Endothelial cell of umbilical vein (primary cell): Measurements from ENCODE around the gene TBC1D10A. TPM values are rescaled to one million over a fixed set of nuclear protein-coding genes. Genes with fewer than 3 reads are reported as not detected.

ENCODE experiments used
- BruUV-seq: library from RNA; stranded (reverse); fragments of 400-500 nt; replicated peaks from 2 replicates; lab custom pipeline; 2021; lab: Mats Ljungman, UMichigan
- CTCF ChIA-PET: fragments of 300-600, 350-600 bp; sonication (Branson Sonifier 250); formaldehyde crosslinking; loops from one replicate; lab custom pipeline; 2021; ENCODE audit warnings: antibody characterized with exemption, inconsistent platforms; lab: Charles Lee
- POLR2A ChIA-PET: fragments of 300-600, 350-600 bp; sonication (Branson Sonifier 250); formaldehyde crosslinking; loops from one replicate; lab custom pipeline; 2021; ENCODE audit warnings: antibody characterized with exemption, inconsistent platforms; lab: Charles Lee
- DNase-seq: peaks from one replicate; pipeline ENCODE4 v3.0.0-alpha.2; 2011; ENCODE audit warnings: low read depth, low spot score
- FAIRE-seq: peaks from 2 replicates; lab custom pipeline; 2011; peaks lifted over from hg19 to GRCh38; lab: Jason Lieb, UNC
- H2AFZ ChIP-seq: 2 replicates; pipeline ENCODE4 v1.6.0; 2012; ENCODE audit warnings: low read depth, low read length, control low read depth, inconsistent platforms
- H3K27ac ChIP-seq: 2 replicates; pipeline ENCODE4 v1.5.1; 2011; ENCODE audit warnings: low read depth, mild to moderate bottlenecking, control low read depth, low read length, moderate library complexity; ENCODE audit not compliant: insufficient read depth
- H3K27me3 ChIP-seq, 2 experiments: 2 replicates each; pipeline versions ENCODE4 v1.6.0 to v1.6.1; 2011; ENCODE audit warnings: low read length in 2 of 2, mixed read lengths in 1 of 2; ENCODE audit not compliant: control insufficient read depth in 2 of 2, insufficient read depth in 2 of 2
- H3K36me3 ChIP-seq, 2 experiments: 2 replicates in 1 of 2; 3 replicates in 1 of 2; pipeline ENCODE4 v1.5.1; 2011; ENCODE audit warnings: low read length in 2 of 2, mild to moderate bottlenecking in 1 of 2, moderate library complexity in 1 of 2; ENCODE audit not compliant: control insufficient read depth in 2 of 2, insufficient read depth in 2 of 2; ENCODE audit errors: extremely low read depth in 1 of 2
- H3K4me1 ChIP-seq: 3 replicates; pipeline ENCODE4 v1.5.1; 2011; ENCODE audit warnings: mild to moderate bottlenecking, low read length; ENCODE audit not compliant: control insufficient read depth, insufficient read depth; ENCODE audit errors: extremely low read depth
- H3K4me2 ChIP-seq: 2 replicates; pipeline ENCODE4 v1.6.1; 2011; ENCODE audit warnings: low read length, control low read depth, mixed read lengths; ENCODE audit not compliant: insufficient read depth
- H3K4me3 ChIP-seq, 3 experiments: fragments of 200-600 bp in 1 of 3; sonication (generic), shearing (Covaris generic) in 1 of 3; replicated peaks in 1 of 3; 2 replicates each; pipeline ENCODE4 v1.5.1; 2011 to 2016; ENCODE audit warnings: control low read depth in 3 of 3, low read length in 3 of 3, mild to moderate bottlenecking in 2 of 3, inconsistent platforms in 1 of 3, low read depth in 1 of 3, moderate library complexity in 1 of 3; ENCODE audit not compliant: insufficient read depth in 1 of 3
- H3K79me2 ChIP-seq: 2 replicates; pipeline ENCODE4 v1.6.0; 2012; ENCODE audit warnings: low read length, inconsistent platforms; ENCODE audit not compliant: control insufficient read depth, insufficient read depth
- H3K9ac ChIP-seq: replicated peaks from 2 replicates; pipeline ENCODE3; 2011; ENCODE audit warnings: low read length, control low read depth; ENCODE audit not compliant: insufficient read depth; ENCODE audit errors: extremely low read depth
- H3K9me1 ChIP-seq: replicated peaks from 3 replicates; pipeline ENCODE4 v1.6.0; 2011; ENCODE audit warnings: mild to moderate bottlenecking, low read length; ENCODE audit not compliant: control insufficient read depth, insufficient read depth; ENCODE audit errors: extremely low read depth
- H3K9me3 ChIP-seq: replicated peaks from 2 replicates; pipeline ENCODE4 v1.5.1; 2012; ENCODE audit warnings: low read length, inconsistent platforms; ENCODE audit not compliant: control insufficient read depth, insufficient read depth
- H4K20me1 ChIP-seq: replicated peaks from 2 replicates; pipeline ENCODE3; 2011; ENCODE audit warnings: mild to moderate bottlenecking, low read length; ENCODE audit not compliant: control insufficient read depth, insufficient read depth; ENCODE audit errors: extremely low read depth
- CTCF ChIP-seq, 2 donors: IDR thresholded peaks; 1 replicate in 1 of 2; 2 replicates in 1 of 2; pipeline ENCODE4 v1.5.1; 2011; ENCODE audit warnings: low read length in 2 of 2, mild to moderate bottlenecking in 2 of 2, moderate library complexity in 2 of 2, control low read depth in 1 of 2, inconsistent platforms in 1 of 2, low read depth in 1 of 2; ENCODE audit not compliant: insufficient read depth in 1 of 2; ENCODE audit errors: extremely low read depth in 1 of 2
- EZH2 ChIP-seq: IDR thresholded peaks from 2 replicates; pipeline ENCODE4 v1.6.1; 2012; ENCODE audit warnings: borderline replicate concordance, low read depth, mild to moderate bottlenecking, moderate library complexity, low read length, inconsistent platforms; ENCODE audit not compliant: severe bottlenecking
- FOS ChIP-seq: IDR thresholded peaks from 2 replicates; pipeline ENCODE4 v1.6.1; 2011; ENCODE audit warnings: mild to moderate bottlenecking, low read length, moderate library complexity, borderline replicate concordance; ENCODE audit not compliant: insufficient read depth
- GATA2 ChIP-seq: IDR thresholded peaks from 2 replicates; pipeline ENCODE4 v1.7.0; 2011; ENCODE audit warnings: low read depth, mild to moderate bottlenecking, moderate library complexity, mixed read lengths, low read length; ENCODE audit not compliant: insufficient read length, insufficient read depth
- JUN ChIP-seq: IDR thresholded peaks from 2 replicates; pipeline ENCODE4 v1.6.1; 2011; ENCODE audit warnings: borderline replicate concordance, low read depth; ENCODE audit not compliant: insufficient read length, insufficient read depth
- MAX ChIP-seq: IDR thresholded peaks from 2 replicates; pipeline ENCODE4 v1.6.1; 2011; ENCODE audit not compliant: insufficient read depth, insufficient read length
- MYC ChIP-seq: IDR thresholded peaks from one replicate; pipeline ENCODE4 v1.6.1; 2011; ENCODE audit warnings: mild to moderate bottlenecking, low read depth, low read length
- POLR2A ChIP-seq: IDR thresholded peaks from 2 replicates; pipeline ENCODE4 v1.6.1; 2012; ENCODE audit warnings: low read depth, mild to moderate bottlenecking, control low read depth, low read length
- dilution Hi-C: fragments of 300-500 bp; cut with MboI; formaldehyde crosslinking; loops from one replicate; pipeline ENCODE4 v1.15.0; 2019; ENCODE audit warnings: low sequenced_read_pairs; ENCODE audit not compliant: extremely low pct_ligation_motif_present
- intact Hi-C: fragments of 100-400 bp; cut with micrococcal nuclease; formaldehyde crosslinking; loops from one replicate; pipeline ENCODE4 v1.10.0; 2022
- polyA plus RNA-seq, 4 experiments: library from polyadenylated mRNA; depleted of rRNA in 3 of 4; stranded (reverse) in 3 of 4; unstranded in 1 of 4; fragments of >200 nt; gene quantifications; 2 replicates each; pipeline versions ENCODE4 v1.2.1 to v1.2.3, GENCODE V29; 2011 to 2012; ENCODE audit warnings: missing spikeins in 1 of 4
- total RNA-seq: library from RNA; stranded (reverse); gene quantifications from 2 replicates; pipeline ENCODE4 v1.2.3, GENCODE V29; 2021

Gene TBC1D10A
- total and polyA plus RNA-seq, 2 donors (not counting 3 experiments of a cell fraction or from before 2014, with no cell fraction given) = 10.0 to 11.9 TPM

- Histone ChIP-seq H3K9me1 (no peaks in the 10 kb centered on the region), H3K4me2 (no peak overlapping the region), H4K20me1 (no peaks in the 10 kb centered on the region), H3K27ac (no peak overlapping the region), H2AFZ (no peak overlapping the region), H3K36me3 (peaks cover 0 to 29% of the 10 kb centered on the region in 2 experiments), H3K9me3 (no peaks in the 10 kb centered on the region), H3K4me3 (no peak overlapping the region), H3K4me1 (peaks cover 18% of the 10 kb centered on the region), H3K9ac (no peak overlapping the region), H3K79me2 (no peaks in the 10 kb centered on the region), H3K27me3 (no peaks in the 10 kb centered on the region)
- dilution Hi-C loops = no loop called here
- intact Hi-C loops = no loop called here
- CTCF ChIA-PET = interaction anchor here (0.7 kb wide), 1 partner anchor 33 kb away, joined by 3 read pairs; the partner anchor contains the start of gene TBC1D10A
- no peak for DNase-seq
- BruUV-seq = no TSS peak
- TF ChIP-seq GATA2 (no peak), CTCF (IDR thresholded peaks at IDR 0.05; ENCODE audit: extremely low read depth in 1 of 2, insufficient read depth in 1 of 2, low read depth in 1 of 2, low read length in 2 of 2) (no peak), MYC (no peak), JUN (no peak), MAX (no peak), POLR2A (no peak), EZH2 (no peak), FOS (no peak)
- POLR2A ChIA-PET = interaction anchor here (0.6 kb wide), 1 partner anchor 341 kb away, joined by 3 read pairs; no protein-coding TSS in a partner anchor
- FAIRE-seq = no peak
Observed at GRCh38 chr22:30294066-30294465, 32.7 kb downstream of the TBC1D10A start.
